Lower lobe of right lung (tissue), 2 donors: ENCODE measurements around the gene RBBP9. TPM values are rescaled to one million over a fixed set of nuclear protein-coding genes. Genes with fewer than 3 reads are reported as not detected.
"Not testable (repeated sequence)": the region's sequence is repeated elsewhere in the genome, so short reads cannot be mapped to it uniquely, and the experiment has no call there.

Experiments
- ATAC-seq, 2 donors: fragments of 200-7000 bp; cut with Tn5 transposase; one replicate each; pipeline ENCODE4 v1.9.1; 2020 to 2022; ENCODE audit warnings: mild to moderate bottlenecking in 2 of 2, moderate library complexity in 2 of 2
- DNase-seq: peaks from one replicate; pipeline ENCODE4 v3.0.0-alpha.2; 2020
- H3K27ac ChIP-seq: fragments of 200-600 bp; one replicate; pipeline ENCODE4 v1.8.0; 2022
- H3K27me3 ChIP-seq: fragments of 200-600 bp; one replicate; pipeline ENCODE4 v1.8.0; 2022; ENCODE audit warnings: low read depth
- H3K36me3 ChIP-seq: fragments of 200-600 bp; one replicate; pipeline ENCODE4 v1.8.0; 2022; ENCODE audit warnings: mild to moderate bottlenecking
- H3K4me1 ChIP-seq: fragments of 200-600 bp; one replicate; pipeline ENCODE4 v1.8.0; 2022
- H3K4me3 ChIP-seq: fragments of 200-600 bp; one replicate; pipeline ENCODE4 v1.8.0; 2022; ENCODE audit warnings: mild to moderate bottlenecking
- H3K9me3 ChIP-seq: fragments of 200-600 bp; one replicate; pipeline ENCODE4 v1.8.0; 2022
- CTCF ChIP-seq: fragments of 200-600 bp; IDR thresholded peaks from one replicate; pipeline ENCODE4 v1.8.0; 2022; ENCODE audit warnings: antibody characterized with exemption, mild to moderate bottlenecking
- intact Hi-C: fragments of 100-400 bp; cut with DNase I; formaldehyde crosslinking; loops from one replicate; pipeline ENCODE4 v1.11.0; 2022
- total RNA-seq: library from RNA; stranded (reverse); fragmentation: NEBNext Ultra II Directional; extraction: Animal tissue kit (Norgen Biotek cat#: 25700); gene quantifications from one replicate; pipeline ENCODE4 v1.2.1, GENCODE V29; 2021
- donor health status: DM: no; HTN: yes; CAD: no; lungs with severe emphysema.

The RBBP9 gene
- total RNA-seq, 1 donor from 2014 or later = 15.3 TPM

GRCh38 chr20:18527836-18528235 lies 30.8 kb upstream of the RBBP9 start:
- no peak overlapping the region for H3K4me3 ChIP-seq
- ATAC-seq = no peak
- DNase-seq = no peak
- no peaks in the 10 kb centered on the region for H3K9me3 ChIP-seq
- H3K27ac ChIP-seq = no peak overlapping the region
- peaks cover 91% of the 10 kb centered on the region for H3K36me3 ChIP-seq
- no peaks in the 10 kb centered on the region for H3K4me1 ChIP-seq
- H3K27me3 ChIP-seq = no peaks in the 10 kb centered on the region
- intact Hi-C loops = no loop called here
- no peak for TF ChIP-seq CTCF

DNA sequence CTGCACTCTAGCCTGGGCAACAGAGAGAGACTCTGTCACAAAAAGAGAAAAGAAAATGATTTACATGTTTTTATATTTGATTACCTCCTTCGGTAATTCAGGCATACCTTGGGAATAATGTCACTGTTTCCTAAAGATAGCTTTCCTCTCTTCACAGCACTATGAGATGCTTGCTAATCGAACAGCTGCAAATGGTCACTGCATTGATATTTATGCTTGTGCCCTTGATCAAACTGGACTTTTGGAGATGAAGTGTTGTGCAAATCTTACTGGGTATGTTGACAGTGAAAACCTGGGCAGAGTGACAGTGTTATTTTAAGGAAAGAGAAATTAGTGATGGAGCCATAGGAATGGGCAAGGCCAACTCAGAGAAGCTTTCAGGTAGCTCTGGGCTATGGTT lies 30.3 kb upstream of the RBBP9 start:
- Histone ChIP-seq H3K4me1 (no peaks in the 10 kb centered on the region), H3K4me3 (no peak overlapping the region), H3K9me3 (no peaks in the 10 kb centered on the region), H3K27ac (no peak overlapping the region), H3K27me3 (no peaks in the 10 kb centered on the region), H3K36me3 (peaks cover 86% of the 10 kb centered on the region)
- no peak for TF ChIP-seq CTCF
- DNase-seq (no peak), ATAC-seq (no peak)
- intact Hi-C loops = no loop called here

GRCh38 chr20:18526761-18527160 lies 29.7 kb upstream of the RBBP9 start:
- ATAC-seq, DNase-seq, H3K9me3 ChIP-seq, H3K4me3 ChIP-seq, H3K4me1 ChIP-seq, H3K27ac ChIP-seq, H3K27me3 ChIP-seq, intact Hi-C loops: not testable (repeated sequence)
- H3K36me3 ChIP-seq = peaks cover 80% of the 10 kb centered on the region

- Histone ChIP-seq H3K9me3 (no peaks in the 10 kb centered on the region), H3K27ac (no peak overlapping the region), H3K27me3 (no peaks in the 10 kb centered on the region), H3K36me3 (peaks cover 67% of the 10 kb centered on the region), H3K4me1 (no peaks in the 10 kb centered on the region), H3K4me3 (no peak overlapping the region)
- DNase-seq = no peak
- TF ChIP-seq CTCF = no peak
- no peak for ATAC-seq
- intact Hi-C loops = no loop called here
These were observed 27.6 kb upstream of the RBBP9 start for GRCh38 chr20:18524646-18525045.

- Histone ChIP-seq H3K36me3 (peaks cover 52% of the 10 kb centered on the region), H3K9me3 (no peaks in the 10 kb centered on the region), H3K4me3 (no peak overlapping the region), H3K27me3 (no peaks in the 10 kb centered on the region), H3K27ac (no peak overlapping the region), H3K4me1 (no peaks in the 10 kb centered on the region)
- DNase-seq = no peak
- no peak for ATAC-seq
- no peak for TF ChIP-seq CTCF
- intact Hi-C loops = no loop called here
These were observed 26.0 kb upstream of the RBBP9 start for GRCh38 chr20:18523066-18523465.

- H3K27me3 ChIP-seq, H3K27ac ChIP-seq, ATAC-seq, DNase-seq, H3K4me3 ChIP-seq, H3K4me1 ChIP-seq, intact Hi-C loops, H3K9me3 ChIP-seq: not testable (repeated sequence)
- H3K36me3 ChIP-seq = peaks cover 50% of the 10 kb centered on the region
These were observed 25.0 kb upstream of the RBBP9 start for GRCh38 chr20:18522066-18522465.

GRCh38 chr20:18515973-18516372 lies 18.9 kb upstream of the RBBP9 start:
- Histone ChIP-seq H3K36me3 (peaks cover 71% of the 10 kb centered on the region), H3K27me3 (no peaks in the 10 kb centered on the region), H3K27ac (no peak overlapping the region), H3K4me3 (no peak overlapping the region), H3K9me3 (no peaks in the 10 kb centered on the region), H3K4me1 (peaks cover 15% of the 10 kb centered on the region)
- ATAC-seq = no peak
- no peak for DNase-seq
- no peak for TF ChIP-seq CTCF
- intact Hi-C loops = no loop called here
